NB4 (cell line): ENCODE measurements around the gene PHACTR1.

Experiments
- DNase-seq: peaks from one replicate; pipeline ENCODE4 v3.0.0; 2010; ENCODE audit warnings: low read depth
- H3K4me3 ChIP-seq: one replicate; pipeline ENCODE4 v1.5.1; 2011; ENCODE audit warnings: mild to moderate bottlenecking, low read depth, low read length, moderate library complexity
- MYC ChIP-seq: IDR thresholded peaks from 2 replicates; pipeline ENCODE4 v1.6.1; 2011; ENCODE audit warnings: low read depth, low read length
- POLR2A ChIP-seq: IDR thresholded peaks from 2 replicates; pipeline ENCODE4 v1.6.1; 2011; ENCODE audit warnings: mild to moderate bottlenecking; ENCODE audit not compliant: insufficient read length; ENCODE audit errors: extremely low read depth
- TF ChIP-seq, protein P1 (sequence below): IDR thresholded peaks from 2 replicates; pipeline ENCODE4 v1.6.1; 2011; ENCODE audit warnings: low read depth, low read length
- TF ChIP-seq, protein P2 (sequence below): IDR thresholded peaks from one replicate; pipeline ENCODE4 v1.5.1; 2012; ENCODE audit warnings: low read depth, low read length

Gene PHACTR1

DNA sequence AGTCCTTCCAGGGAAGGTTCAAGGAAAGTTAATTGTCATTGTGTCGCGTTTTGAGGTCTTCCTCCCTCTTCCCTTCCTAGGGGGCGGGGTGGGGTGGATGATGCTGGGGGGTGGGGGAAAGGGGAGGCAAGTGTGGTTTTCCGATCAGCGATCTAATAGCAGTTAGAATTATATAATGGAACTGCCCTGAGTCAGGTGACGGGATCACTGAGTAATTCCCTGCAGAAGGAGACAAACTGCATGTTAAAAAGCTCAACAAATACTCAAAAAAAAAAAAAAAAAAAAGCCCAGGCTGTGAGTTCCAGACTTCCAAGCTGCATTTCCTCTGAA is 240.4 kb downstream of the PHACTR1 start:
- TF ChIP-seq MYC (no peak), POLR2A (no peak)
- TF ChIP-seq, protein P1, sequence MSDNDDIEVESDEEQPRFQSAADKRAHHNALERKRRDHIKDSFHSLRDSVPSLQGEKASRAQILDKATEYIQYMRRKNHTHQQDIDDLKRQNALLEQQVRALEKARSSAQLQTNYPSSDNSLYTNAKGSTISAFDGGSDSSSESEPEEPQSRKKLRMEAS = no peak
- TF ChIP-seq, protein P2, sequence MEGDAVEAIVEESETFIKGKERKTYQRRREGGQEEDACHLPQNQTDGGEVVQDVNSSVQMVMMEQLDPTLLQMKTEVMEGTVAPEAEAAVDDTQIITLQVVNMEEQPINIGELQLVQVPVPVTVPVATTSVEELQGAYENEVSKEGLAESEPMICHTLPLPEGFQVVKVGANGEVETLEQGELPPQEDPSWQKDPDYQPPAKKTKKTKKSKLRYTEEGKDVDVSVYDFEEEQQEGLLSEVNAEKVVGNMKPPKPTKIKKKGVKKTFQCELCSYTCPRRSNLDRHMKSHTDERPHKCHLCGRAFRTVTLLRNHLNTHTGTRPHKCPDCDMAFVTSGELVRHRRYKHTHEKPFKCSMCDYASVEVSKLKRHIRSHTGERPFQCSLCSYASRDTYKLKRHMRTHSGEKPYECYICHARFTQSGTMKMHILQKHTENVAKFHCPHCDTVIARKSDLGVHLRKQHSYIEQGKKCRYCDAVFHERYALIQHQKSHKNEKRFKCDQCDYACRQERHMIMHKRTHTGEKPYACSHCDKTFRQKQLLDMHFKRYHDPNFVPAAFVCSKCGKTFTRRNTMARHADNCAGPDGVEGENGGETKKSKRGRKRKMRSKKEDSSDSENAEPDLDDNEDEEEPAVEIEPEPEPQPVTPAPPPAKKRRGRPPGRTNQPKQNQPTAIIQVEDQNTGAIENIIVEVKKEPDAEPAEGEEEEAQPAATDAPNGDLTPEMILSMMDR = no peak
- DNase-seq = peak; percentile 62
- H3K4me3 ChIP-seq = peak overlapping the region; percentile 69

DNA sequence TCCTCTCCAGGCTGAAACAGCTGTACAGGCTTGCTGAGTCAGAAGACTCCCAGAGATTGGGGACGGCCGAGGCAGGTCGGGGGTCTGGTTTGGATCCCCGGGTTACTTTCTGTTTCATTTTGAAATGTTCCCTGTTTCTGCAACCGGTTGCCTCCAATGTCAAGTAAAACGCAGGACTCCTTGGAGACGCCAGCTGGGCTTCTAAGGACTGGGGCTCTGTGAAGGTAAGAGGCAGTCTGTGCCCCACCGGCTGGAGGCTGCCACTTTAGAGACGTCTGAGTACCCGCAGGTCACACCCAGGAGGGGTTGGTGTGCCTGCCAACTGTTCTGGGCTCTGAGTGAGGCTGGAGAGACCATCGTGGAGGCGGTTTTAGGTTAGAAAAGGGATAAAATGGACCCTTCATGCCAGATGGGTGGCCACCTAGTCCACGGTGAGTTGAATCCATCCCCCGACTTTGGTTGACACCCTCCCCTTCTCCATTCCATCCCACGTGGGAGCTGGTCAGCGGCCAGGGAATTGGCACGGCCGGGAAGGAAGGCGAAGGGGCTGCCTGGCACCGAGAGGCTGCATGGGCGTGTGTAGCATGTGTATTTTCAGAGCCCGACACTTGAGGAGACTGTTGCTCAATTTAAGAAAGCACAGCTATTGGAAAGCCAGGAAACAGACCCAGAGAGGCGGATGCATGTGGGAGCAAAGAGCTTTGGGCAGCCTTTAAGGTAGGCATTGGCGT is 240.9 kb downstream of the PHACTR1 start:
- DNase-seq = peak; percentile 75
- no peak for TF ChIP-seq POLR2A
- TF ChIP-seq, protein P2 = no peak
- TF ChIP-seq MYC = no peak
- TF ChIP-seq, protein P1 = no peak
- H3K4me3 ChIP-seq = peak overlapping the region; percentile 69

DNA sequence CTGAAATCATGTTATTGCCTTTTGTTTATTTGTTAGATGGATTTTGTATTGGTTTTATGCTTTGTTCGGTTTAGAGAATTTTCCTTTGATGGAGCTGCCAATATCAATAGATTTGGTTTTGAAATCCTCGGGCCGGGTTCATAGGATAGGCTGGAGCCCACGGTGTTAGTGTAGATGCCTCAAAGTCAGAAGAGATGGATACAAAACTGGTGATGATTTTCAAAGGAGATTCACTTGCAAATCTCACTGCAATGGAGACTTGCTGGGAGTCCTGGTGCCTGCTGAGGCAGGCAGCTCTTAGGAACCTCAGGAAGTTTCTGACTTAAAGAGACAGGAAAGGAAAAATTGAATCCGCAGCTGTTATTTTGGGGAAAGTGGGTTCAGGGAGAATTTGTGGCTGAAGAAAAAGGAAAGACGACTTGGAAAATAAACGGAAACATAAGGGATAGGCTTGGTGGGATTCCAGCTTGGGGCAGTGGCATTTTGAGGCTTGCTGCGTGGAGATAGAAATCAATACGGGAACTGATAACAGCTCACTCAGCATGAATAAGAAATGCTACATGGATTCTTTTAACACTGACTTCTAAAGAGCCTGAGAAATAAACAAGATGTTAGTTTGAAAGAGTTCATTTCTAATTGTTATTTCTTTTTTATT is 241.6 kb downstream of the PHACTR1 start:
- H3K4me3 ChIP-seq = peak overlapping the region; percentile 69
- DNase-seq = no peak
- no peak for TF ChIP-seq POLR2A

DNA sequence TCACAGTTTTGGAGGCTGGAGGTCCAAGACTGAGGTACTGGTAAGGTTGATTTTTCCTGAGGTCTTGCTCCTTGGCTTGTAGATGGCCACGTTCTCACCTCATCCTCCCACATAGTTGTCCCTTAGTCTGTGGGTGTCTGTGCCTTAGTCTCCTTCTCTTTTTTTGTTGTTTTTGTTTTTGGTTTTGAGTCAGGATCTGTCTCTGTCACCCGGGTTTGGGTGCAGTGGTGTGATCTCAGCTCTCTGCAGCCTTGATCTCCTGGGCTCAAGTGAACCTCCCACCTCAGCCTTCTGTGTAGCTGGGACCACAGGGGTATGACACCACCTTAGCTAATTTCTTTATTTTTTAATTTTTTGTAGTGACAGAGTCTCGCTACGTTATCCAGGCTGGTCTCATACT is 245.2 kb downstream of the PHACTR1 start:
- TF ChIP-seq, protein P2 = no peak
- TF ChIP-seq POLR2A = no peak
- TF ChIP-seq, protein P1 = no peak
- TF ChIP-seq MYC = no peak
- no peak overlapping the region for H3K4me3 ChIP-seq
- DNase-seq = no peak

DNA sequence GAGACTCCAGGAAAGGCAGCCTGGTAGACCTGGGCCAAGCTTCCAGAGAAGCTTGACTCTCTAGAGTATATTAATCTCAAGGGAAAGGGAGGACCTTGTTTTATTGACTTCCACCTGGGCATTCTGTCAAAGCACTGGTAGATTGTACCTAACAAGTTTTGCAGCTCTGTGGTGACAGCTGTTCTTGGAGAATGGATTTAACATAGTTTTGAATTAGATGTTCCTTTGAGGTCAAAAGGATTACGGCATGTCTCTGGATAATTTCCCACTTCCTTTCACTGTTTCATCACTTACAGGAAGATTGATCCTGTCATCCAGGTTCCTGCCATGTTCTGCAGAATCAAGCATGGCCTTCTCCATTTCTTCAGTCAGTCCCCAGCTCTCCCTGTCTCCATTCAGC is 246.0 kb downstream of the PHACTR1 start:
- no peak overlapping the region for H3K4me3 ChIP-seq
- no peak for TF ChIP-seq POLR2A
- TF ChIP-seq, protein P1 = no peak
- no peak for TF ChIP-seq MYC
- TF ChIP-seq, protein P2 = no peak
- no peak for DNase-seq

DNA sequence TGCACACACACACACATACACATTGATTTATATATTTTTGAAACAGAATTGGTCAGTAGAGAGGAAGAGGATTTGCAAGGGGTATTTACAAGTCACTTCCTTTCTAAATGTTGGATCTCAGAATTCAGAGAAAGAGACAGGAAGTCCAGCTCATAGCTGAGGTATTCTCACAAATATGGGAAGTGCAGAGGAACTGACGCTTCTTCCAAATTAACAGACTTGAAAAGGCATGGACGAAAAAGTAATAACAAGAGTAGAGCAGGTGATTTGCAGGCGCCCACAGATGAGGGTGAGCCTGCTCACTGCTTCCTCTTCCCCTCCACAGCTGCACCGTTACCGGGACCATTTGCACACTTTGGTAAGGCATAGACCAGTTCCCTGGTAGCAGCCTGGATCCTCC is 246.4 kb downstream of the PHACTR1 start:
- peak; percentile 67 for DNase-seq
- no peak for TF ChIP-seq MYC
- H3K4me3 ChIP-seq = no peak overlapping the region
